Ureter (tissue), 1 donor: ENCODE results near the gene CPA3. TPM values are rescaled to one million over a fixed set of nuclear protein-coding genes. Genes with fewer than 3 reads are reported as not detected.

ENCODE experiments used
- DNase-seq: peaks from one replicate; pipeline ENCODE4 v3.0.0-alpha.2; 2020; ENCODE audit warnings: low spot score
- total RNA-seq: library from RNA; stranded (reverse); gene quantifications from one replicate; pipeline ENCODE4 v1.2.4, GENCODE V29; 2023
- donor health status: DM: yes; HTN: yes; CAD: no.

Gene CPA3
- total RNA-seq, 1 donor from 2014 or later = 10.5 TPM

- no peak for DNase-seq
These were observed 50.0 kb downstream of the CPA3 start for GRCh38 chr3:148914936-148915690.

DNA sequence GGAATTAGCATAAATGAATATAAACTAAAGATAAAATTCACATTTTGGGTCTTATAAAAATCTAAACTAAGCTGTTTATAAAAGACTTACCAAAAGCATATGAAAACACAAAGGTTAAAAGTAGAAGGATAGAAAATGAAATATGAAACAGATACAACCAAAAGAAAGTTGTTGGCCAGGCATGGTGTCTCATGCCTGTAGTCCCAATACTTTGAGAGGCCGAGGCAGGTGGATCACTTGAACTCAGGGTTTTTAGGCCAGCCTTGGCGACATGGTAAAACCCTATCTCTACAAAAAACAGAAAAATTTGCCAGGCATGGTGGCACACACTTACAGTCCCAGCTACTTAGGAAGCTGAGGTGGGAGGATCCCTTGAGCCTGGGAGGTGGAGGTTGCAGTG lies 51.0 kb downstream of the CPA3 start:
- no peak for DNase-seq

DNA sequence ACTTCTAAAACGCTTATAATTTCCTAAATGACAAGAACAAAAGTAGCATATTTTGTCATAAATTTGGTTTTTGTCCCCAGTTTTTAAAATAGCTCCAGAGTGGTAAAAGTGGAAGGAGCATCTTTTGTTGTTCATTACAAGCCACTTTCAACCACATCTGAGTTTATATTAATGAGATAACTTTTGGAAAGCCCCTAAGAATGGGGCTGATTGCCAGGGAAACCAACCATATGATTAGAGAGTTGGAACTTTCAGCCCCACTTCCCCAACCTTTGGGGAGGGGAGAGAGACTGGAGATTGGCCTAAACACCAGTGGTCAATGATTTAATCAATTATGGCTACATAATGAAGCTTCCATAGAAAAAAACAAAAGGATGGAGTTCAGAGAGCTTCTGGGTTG lies 57.4 kb downstream of the CPA3 start:
- DNase-seq = no peak

GRCh38 chr3:148923592-148923991 lies 58.5 kb downstream of the CPA3 start:
- DNase-seq = no peak

DNA sequence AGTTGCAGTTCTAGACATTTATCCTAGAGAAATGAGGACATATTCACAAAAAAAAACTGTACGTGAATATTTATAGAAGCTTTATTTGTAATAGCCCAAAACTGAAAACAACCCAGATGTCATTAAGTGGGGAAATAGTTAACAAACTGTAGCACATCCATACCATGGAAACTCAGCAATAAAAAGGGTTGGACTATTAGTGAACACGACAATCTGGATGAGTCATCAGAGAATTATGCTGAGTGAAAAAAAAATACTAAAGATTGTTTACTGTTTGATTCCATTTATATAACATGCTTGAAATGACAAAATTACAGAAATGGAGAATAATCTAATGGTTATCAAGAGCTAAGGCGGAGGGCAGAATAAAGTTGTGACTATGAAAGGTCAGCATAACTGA lies 59.5 kb downstream of the CPA3 start:
- DNase-seq = no peak

GRCh38 chr3:148925845-148926244 lies 60.7 kb downstream of the CPA3 start:
- no peak for DNase-seq

- no peak for DNase-seq
These were observed 65.7 kb downstream of the CPA3 start for GRCh38 chr3:148930752-148931151.

DNA sequence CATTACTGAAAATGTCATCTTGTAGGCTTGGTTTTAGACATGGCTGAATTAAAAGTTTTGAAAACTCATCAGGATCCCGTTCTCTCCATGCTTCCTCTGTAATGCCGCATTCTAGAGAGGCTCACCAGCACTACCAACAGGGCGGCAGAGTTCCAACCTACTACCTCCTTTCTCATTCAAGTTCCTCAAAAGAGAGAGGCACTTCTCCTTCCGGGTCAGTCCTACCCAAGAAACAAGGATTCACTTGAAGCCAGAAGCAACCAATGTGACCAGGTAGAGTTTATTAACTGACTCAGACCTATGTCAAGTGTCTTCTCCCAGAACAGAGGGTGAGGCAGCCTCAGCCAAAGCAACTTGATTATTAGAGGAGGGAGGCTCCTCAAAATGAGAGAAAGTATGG lies 66.5 kb downstream of the CPA3 start:
- no peak for DNase-seq

DNA sequence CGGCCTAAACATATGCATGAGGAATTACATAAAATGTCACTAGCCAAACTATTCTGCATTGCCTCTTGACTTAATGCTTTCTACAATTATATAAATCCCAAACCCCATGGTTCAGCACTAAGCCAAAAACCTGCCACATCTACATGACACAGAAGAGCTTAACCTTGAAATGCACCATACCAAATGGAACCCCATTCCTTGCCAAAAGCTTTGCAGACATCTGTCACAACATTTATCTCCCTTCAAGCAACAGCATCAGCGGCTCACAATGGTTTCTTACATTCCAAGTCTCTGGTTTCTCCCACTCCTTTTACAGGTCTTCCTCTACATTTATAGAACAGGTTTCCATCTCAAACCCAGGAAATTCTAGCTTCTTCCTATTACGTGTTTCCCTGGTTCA lies 67.9 kb downstream of the CPA3 start:
- no peak for DNase-seq

GRCh38 chr3:148937467-148938255 lies 72.6 kb downstream of the CPA3 start:
- DNase-seq = no peak

- DNase-seq = no peak
These were observed 73.2 kb downstream of the CPA3 start for GRCh38 chr3:148938306-148938705.

- DNase-seq = no peak
These were observed 73.8 kb downstream of the CPA3 start for GRCh38 chr3:148938936-148939335.

GRCh38 chr3:148940983-148941382 lies 75.9 kb downstream of the CPA3 start:
- DNase-seq = no peak

- no peak for DNase-seq
These were observed 78.6 kb downstream of the CPA3 start for GRCh38 chr3:148943506-148944205.

- DNase-seq = no peak
These were observed 80.0 kb downstream of the CPA3 start for GRCh38 chr3:148945116-148945515.

Other genes starting within 250 kb of the CPA3 start
- 4.6 TPM for gene AGTR1, start 167.4 kb upstream of the CPA3 start, total RNA-seq
- gene CPB1, start 37.5 kb upstream of the CPA3 start, total RNA-seq = not detected
- gene GYG1, start 126.2 kb downstream of the CPA3 start, total RNA-seq = 54.5 TPM
- 36.8 TPM for gene HLTF, start 221.2 kb downstream of the CPA3 start, total RNA-seq